GM18909 (cell line): ENCODE results near the gene TFAP2E.
A peak's percentile ranks its signal among the peaks of the same experiment; 100 is the strongest.

ENCODE experiments used
- ATAC-seq: cut with Tn5 transposase; IDR thresholded peaks from one replicate; pipeline ENCODE4 v1.9.1; 2021; ENCODE audit warnings: mild to moderate bottlenecking; ENCODE audit not compliant: unreplicated experiment, poor library complexity

Gene TFAP2E

GRCh38 chr1:35637401-35637809, 64.3 kb downstream of the TFAP2E start:
- no peak for ATAC-seq

- ATAC-seq, result peak; percentile 1
Observed at GRCh38 chr1:35640380-35641232, 67.5 kb downstream of the TFAP2E start.

- ATAC-seq, result peak; percentile 83
Observed at GRCh38 chr1:35641233-35641866, 68.2 kb downstream of the TFAP2E start, which contains the start of gene PSMB2. TSS of gene PSMB2 (minus strand) at chr1:35641526. CDS start at chr1:35641432, 94 bp downstream.

- ATAC-seq, result no peak
Observed at GRCh38 chr1:35642471-35642955, 69.4 kb downstream of the TFAP2E start.

GRCh38 chr1:35644204-35644603, 71.1 kb downstream of the TFAP2E start:
- no peak for ATAC-seq
